OCI-LY1 (cell line): ENCODE data around the gene SMC3.

ENCODE experiments used
- CTCF ChIP-seq: fragments of 200-600 bp; sonication (generic), shearing (Covaris generic); IDR thresholded peaks from 2 replicates; pipeline ENCODE4 v1.5.1; 2017; ENCODE audit warnings: mild to moderate bottlenecking, antibody characterized with exemption, low read length, moderate library complexity, mixed read lengths
- EZH2 ChIP-seq: fragments of 200-600 bp; sonication (generic), shearing (Covaris generic); IDR thresholded peaks from 2 replicates; pipeline ENCODE4 v1.8.0; 2017; ENCODE audit warnings: borderline replicate concordance, mixed run types, mild to moderate bottlenecking, antibody characterized with exemption, low read length, moderate library complexity, mixed read lengths

- TF ChIP-seq CTCF (no peak), EZH2 (no peak)
Measured at GRCh38 chr10:110618230-110618610, 50.7 kb downstream of the SMC3 start.
